Stimulated activated CD8-positive, alpha-beta memory T cell treated with anti-CD3 and anti-CD28 coated beads, Interleukin-7, amount 100 ng/mL, for 24 hours (primary cell): Measurements from ENCODE around the gene REPS2.

Experiments used
- DNase-seq: peaks from one replicate; pipeline ENCODE4 v3.0.0-alpha.2; 2020; ENCODE audit warnings: low read depth

The REPS2 gene

DNA sequence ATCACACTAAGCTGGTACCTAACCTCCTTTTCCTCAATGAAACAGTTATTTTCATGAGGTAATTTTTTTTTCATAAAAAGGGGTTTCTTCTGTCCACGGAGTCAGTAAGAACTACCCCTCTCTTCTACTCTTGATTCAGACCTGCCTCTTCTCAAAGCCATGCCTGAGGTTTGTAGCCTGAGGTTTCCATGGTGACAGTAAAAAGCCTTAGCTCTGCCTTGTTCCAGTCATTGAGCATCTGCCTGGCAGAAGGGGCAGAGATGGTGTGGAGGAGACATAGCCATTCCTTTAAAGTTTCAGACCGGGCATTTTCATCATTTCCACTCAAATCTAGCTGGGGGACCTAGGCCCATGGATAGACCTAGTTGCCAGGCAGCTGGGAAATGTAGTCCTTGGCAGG, 135.5 kb downstream of the REPS2 start:
- DNase-seq, result no peak

DNA sequence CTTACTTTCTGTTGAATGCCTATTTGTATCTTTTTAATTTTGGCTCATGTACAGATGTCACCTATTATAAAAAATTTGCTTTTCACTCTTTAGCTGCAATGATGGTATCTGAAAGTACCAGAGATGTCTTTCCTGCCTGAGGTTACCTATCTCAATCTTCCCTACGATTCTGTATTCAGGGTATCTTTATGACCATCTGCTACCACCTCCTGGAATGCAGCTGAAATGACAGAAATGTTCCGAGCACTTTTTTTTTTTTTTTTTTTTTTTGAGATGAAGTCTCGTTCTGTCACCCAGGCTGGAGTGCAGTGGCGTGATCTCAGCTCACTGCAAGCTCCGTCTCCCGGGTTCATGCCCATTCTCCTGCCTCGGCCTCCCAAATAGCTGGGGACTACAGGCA, 136.4 kb downstream of the REPS2 start:
- no peak for DNase-seq

DNA sequence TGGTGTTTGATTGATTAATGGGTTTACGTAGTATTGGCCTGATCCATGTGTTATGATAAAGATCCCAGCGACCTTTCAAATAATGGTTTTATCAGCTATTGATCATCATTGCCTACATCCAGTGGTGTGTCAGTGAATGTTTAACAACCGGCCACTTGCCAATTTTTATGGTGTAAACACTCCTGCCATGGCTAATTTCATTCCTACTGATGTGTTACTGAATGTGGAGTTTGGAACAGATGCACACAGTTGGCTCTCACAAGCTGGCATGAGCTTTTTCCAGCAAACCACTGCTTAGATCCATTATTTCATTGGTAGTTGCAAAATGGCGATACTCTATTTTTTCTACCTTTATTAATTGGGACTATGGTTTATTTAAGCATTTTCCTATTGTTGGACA, 139.9 kb downstream of the REPS2 start:
- no peak for DNase-seq

DNA sequence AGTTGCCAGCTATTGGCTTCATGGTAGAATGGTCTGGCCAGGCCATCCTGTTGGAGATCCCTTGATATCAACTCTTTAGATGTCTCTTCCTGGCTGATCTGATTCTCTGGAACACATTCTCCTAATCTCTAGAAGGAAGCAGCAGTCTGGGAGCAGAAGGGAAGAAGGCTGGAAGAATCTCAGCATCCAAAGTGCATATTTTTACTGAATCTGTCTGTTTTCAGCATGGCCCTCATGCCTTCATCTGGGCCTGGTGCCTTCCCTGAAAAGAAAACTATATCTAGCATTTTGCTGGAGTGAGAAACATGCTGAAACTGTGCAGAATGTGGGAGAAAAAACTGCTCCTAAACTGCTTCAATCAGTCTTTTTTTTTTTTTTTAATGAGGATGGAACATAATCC, 148.7 kb downstream of the REPS2 start:
- DNase-seq, result no peak

DNA sequence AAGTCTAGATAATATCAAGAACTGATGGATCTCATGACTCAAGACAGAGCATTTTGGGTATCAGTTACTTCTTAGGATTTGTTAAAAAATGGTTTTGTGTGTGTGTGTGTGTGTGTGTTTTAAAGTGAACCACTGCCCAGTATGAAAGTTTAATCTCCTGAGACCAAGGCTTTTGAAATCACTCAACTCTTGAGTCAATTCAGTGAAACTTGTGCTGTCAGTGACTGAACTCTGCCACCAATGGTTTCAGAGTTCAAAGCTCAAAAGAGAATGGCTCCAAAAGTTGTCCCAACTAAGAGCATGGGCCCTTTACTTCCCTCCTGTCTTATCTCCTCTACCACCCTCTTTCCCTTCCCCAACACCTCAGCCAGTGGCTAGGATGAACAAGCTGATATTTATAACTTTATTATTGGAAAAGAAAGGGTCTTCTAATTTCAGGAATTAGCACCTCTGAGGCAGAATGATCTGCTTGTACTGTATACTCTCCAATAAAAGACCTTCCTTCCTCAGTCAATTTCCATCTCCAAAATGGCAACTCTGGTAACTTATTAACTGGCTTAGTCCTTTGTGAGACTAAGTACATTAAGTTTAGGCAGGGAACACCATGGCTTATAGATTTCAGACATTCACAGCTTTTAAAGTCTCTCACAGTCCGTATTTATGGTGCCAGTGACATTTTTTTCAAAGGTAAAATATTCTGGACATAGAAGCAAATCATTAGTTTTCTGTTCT, 152.2 kb downstream of the REPS2 start:
- no peak for DNase-seq

DNA sequence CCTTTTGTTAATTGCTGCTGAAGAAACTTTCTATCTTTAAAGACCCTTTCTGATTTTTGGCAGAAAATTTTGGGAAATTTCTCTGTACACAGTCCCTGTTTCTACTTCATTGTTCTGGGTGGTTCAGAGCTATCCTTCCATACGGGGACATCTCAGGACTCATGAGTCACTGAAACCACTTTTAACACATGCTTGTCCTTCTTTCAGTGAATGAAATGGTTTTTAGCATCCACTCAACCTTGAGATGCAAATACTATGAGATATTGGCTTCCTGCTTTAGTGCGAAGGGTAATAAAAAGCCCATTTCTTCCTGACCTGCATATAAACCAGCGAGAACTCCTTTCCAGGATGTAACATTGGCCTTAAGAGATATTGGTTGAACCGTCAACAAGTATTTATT, 158.0 kb downstream of the REPS2 start:
- no peak for DNase-seq

DNA sequence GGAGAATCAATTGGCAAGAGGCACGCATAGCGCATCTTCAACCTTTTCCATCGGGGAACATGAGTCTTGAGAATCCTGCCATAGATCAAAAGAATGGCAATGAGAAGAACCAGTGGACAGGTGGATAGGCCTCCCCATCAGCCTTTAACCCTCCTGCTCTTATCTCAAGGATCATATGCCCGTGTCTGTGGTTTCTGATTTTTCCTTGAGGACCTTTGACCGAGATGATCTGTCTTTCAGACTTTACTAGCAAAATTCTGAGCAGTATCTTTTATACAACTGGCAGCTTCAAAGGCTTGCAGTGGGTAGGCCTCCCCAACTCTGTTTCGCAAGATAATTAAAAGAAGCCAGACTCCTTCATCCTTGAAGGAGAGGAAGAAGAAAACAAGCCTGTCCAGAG, 174.4 kb downstream of the REPS2 start:
- no peak for DNase-seq

DNA sequence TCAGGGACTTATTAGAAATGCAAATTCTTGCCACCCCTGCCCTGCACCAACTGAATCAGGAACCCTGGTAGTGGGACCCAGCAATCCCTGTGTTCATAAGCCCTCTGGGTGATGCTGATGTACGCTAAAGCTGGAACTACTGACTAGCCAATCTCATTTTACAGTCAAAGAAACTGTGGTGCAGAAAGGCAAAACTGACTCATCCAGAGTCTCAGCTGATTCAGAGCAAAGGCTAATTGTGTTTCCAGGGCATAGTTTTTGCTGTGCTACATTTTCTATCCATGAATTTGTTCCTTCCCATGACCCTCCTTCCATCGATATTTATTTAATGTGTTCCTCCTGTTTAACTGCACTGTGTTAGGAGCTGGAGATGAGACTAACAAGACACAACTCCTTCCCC, 207.5 kb downstream of the REPS2 start:
- DNase-seq, result no peak

DNA sequence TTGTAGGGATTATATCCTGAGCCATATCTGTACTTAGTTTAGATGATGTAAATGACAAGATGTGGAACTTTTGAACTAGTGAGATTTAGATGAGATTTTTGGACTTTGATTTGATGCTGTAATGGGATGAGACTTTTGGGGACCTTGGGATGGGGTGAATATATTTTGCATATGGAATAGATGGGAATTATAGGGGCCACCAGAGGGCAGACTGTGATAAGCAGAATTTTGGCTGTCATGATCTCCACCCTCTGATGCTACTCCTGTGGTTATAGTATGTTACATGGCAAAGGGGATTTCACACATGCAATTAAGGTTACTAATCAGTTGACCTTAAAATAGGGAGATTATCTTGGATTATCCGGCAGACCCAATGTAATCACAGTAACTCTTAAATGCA, 214.5 kb downstream of the REPS2 start:
- no peak for DNase-seq

DNA sequence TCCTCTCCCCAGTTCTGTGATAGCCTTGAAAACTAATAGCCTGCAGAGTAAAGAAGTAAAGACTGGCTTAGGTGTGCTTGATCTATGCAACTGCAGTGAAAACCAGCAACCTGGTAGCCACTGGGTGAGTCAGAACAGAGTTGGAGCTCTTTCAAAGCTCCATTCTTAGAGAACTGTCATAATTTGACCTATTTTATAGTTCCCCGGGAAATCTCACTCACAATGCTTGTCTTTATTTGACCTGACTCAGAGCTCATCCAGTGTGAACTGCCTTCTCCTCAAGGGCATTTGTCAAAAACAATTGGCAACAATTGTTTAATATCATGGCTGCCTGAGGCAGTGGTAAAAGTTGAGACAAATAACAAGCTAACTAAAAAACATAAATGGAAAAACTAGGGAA, 215.5 kb downstream of the REPS2 start:
- DNase-seq, result no peak

DNA sequence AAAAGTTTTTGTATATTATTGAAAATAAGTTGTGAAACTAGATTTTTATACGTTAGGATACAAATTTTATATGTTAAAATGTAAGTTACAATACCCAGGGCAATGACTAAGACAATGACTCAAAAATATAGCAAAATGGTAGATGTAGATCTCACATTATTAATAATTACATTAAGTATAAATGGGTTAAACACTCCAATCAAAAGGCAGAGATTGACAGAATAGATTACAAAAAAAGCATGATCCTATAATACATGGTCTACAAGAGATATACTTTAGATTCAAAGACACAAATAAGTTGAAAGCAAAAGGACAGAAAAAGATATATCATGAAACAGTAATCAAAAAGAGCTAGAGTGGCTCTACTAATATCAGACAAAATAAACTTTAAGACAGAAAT, 217.6 kb downstream of the REPS2 start:
- DNase-seq, result no peak

DNA sequence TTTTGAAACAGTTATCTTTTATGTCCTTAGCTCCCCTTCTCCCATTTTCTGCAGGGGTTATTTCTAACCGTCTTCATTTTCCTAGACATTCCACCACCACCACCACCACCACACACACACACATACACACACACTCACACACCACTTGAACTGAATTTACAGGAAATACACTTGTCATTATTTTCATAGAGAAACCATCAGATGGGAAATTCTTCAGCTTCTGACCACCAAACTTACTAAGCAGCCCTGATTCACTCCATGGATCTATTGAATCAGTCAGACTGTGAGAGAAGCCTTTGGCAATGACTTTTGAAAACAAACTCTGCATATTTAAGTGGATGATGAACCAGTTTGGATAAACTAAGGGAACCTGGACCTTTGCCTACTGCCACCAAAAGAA, 218.5 kb downstream of the REPS2 start:
- no peak for DNase-seq

DNA sequence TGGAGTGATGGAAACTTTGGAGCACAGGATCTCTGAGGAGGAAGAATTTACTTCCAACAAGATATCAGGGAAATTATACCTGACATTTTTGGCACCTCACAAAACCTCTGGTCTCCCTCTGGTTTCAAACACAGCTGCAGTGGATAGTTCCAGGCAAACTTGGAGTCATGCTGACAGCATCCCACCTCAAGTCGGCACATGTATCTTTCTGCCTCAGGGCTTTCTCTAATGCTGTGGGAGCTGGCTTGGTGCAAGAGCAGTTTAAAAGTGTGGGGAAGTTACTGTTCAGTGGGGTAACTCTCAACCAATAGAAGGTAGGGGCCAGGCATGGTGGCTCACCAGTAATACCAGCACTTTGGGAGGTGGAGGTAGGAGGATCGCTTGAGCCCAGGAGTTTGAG, 221.5 kb downstream of the REPS2 start:
- DNase-seq, result no peak

DNA sequence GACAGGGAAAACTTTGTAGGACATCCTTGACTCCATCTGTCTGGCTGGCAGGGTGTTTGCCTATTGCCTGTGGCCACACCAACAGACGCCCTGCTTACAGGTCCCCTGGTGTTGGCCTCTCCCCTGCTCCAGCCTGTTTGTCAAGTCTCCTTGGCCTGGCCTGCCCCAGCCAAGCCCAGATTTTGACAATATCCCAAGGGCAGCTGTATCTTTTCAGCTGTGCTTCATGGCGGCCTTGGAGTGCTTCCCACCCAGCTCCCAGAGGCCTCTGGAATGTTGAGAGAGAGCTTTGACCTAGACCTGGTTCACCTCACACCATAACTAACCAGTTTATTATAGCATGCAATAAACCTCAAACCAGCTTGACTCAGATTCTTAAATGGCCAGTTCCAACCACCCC, 224.5 kb downstream of the REPS2 start:
- no peak for DNase-seq

DNA sequence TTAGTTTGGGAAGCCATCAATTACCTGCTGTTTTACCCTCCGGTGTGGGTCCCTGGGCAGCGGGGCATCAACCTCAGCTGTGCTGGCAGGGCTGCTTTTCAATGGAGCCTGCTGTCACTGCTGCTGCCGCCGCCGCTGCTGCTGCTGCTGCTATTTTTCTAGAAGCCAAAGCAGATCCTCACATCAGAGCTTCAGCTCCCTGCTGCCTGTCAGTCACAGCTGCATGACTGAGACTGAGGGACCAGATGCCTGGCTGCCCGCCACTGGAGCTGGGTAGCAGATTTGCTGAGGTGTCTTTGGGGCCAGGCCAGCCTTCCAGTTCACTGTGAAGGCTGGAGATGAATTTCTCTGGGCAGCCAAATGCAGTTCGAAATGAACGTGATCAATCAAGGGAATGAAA, 228.2 kb downstream of the REPS2 start:
- DNase-seq, result no peak

DNA sequence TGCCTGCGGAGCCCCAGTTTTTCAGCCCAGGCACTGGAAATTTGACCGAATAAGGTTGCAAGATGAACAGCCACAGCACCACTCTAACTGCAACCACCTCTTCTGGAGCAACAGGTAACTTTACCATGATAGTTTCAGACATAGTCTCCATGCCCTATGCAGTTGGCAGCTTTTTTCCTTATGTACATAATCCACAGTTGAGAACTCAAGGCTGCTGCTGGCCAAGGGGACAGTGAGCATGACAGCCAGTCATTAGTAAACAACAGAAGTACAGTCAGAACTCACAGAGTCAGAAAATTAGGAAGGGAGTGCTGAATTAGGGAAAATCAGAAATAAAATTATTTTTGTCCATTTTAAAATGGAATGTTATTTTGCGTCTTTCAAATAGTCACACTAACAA, 235.9 kb downstream of the REPS2 start:
- no peak for DNase-seq

DNA sequence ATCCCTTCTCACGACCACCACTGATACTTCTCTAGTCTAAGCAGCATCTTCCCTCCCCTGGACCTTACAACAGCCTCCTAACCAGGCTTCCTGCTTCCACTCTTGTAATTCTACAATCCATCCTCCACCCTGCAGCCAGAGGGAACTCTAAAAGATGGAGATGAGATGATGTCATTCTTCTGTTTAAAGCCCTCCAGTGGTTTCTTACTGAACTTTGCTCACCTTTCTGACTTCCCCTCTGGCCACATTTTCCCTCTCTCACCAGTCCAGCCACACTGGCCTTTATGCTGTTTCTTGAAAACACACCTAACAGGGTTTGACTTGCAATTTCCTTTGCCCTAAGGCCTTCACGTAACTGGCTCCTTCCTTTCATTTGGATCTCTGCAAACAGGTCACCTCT, 237.1 kb downstream of the REPS2 start:
- DNase-seq, result no peak

DNA sequence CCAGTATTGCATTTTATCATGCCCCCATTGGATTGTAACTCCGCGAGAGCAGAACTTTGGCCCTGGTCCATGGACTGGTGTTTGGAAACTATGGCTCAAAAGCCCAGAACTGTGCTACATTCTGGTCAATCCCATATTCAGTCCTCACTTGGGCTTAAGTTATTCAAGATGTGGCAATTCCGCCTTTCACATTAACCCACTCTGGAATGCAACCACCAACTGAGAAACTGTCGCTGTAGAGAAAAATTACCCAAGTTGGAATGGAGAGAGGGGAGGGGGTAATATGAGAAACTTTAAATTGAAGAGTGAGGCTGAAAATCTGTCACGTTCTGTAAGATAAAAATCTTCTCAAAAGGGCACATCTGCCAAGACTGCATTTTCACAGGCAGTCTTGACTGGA, 239.0 kb downstream of the REPS2 start:
- no peak for DNase-seq

DNA sequence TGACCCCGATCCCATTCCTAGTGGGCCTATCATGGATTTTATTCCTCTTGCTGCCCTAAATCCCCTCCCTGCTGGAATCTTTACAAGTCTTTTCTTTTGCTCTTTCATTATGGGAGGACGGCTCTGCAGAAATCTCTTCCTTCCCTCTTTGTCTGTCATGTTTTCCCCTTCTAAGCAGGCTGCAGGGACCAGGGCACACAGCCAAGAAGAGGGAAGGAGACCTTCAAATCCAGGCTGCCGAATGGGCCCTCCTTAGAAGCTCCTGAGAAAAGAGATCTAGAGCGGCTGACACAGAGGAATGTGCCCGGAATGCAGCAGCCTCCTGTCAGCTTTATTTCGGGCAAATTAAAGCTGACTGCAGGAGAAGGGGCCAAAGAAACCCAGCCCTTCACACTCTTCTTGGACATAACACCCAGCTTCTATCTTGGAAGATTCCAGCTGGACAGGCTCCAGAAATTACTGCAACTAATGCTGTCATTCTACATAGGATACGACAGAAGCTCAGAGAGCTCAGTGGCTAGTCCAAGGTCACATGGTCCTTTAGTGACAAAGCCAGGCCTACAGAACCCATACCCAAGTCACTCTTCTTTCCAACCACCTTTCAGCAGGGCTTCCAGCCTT, 240.8 kb downstream of the REPS2 start:
- DNase-seq, result no peak

DNA sequence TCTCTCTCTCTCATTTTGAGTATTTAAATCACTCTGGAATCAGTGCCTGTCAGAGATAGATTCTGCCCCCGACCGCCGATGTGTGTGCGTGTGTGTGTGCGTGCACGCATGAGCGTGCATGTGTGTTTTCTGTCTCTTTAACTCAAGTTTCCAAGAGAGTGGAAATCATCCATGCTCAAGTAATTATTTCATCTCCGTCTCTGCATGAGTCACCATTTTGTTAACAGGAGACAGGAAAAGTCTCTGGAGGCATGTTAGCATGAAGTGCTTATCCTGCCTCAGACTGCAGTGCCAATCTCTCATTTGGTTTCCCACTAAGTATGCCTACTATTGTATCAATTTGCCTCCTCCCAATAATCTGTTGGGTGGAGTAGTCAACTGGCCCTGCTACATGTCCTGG, 245.6 kb downstream of the REPS2 start:
- no peak for DNase-seq
